ENCODE measurements around the gene SGPL1.

GRCh38 chr10:70812814-70813213 is 2.9 kb upstream of the SGPL1 start:
- TF ChIP-seq CTCF (IDR thresholded peaks at IDR 0.05) (no peak), EP300 (IDR thresholded peaks at IDR 0.05) (no peak), POLR2A (IDR thresholded peaks at IDR 0.05; ENCODE audit: low read depth) (no peak), POLR2AphosphoS5 (IDR thresholded peaks at IDR 0.05) (no peak)

Measured in esophagus muscularis mucosa (tissue), 4 donors.